Lung (tissue), 12 donors: ENCODE measurements around the gene ATP6V0B. TPM values are rescaled to one million over a fixed set of nuclear protein-coding genes. Genes with fewer than 3 reads are reported as not detected.

ENCODE experiments used
- ATAC-seq: fragments of 200-7000 bp; cut with Tn5 transposase; one replicate; pipeline ENCODE4 v1.9.1; 2020; ENCODE audit warnings: moderate number of reproducible peaks; ENCODE audit not compliant: insufficient read depth, low FRiP score
- DNase-seq, 3 donors: peaks; one replicate each; pipeline ENCODE4 v3.0.0-alpha.2; 2013 to 2017
- H3K27ac ChIP-seq, 2 donors: one replicate each; pipeline ENCODE4 v1.5.1; 2013; ENCODE audit warnings: mild to moderate bottlenecking in 2 of 2, moderate library complexity in 2 of 2, control low read depth in 1 of 2, inconsistent platforms in 1 of 2, low read depth in 1 of 2, low read length in 1 of 2
- H3K27me3 ChIP-seq, 3 donors: one replicate each; pipeline ENCODE4 v1.5.1; 2013; ENCODE audit warnings: low read length in 2 of 3; ENCODE audit not compliant: control insufficient read depth in 3 of 3, insufficient read depth in 3 of 3
- H3K36me3 ChIP-seq, 4 donors: one replicate each; pipeline ENCODE4 v1.5.1; 2013; ENCODE audit warnings: low read length in 4 of 4, mild to moderate bottlenecking in 1 of 4, moderate library complexity in 1 of 4; ENCODE audit not compliant: control insufficient read depth in 4 of 4, insufficient read depth in 4 of 4
- H3K4me1 ChIP-seq, 5 donors: one replicate each; pipeline ENCODE4 v1.5.1; 2013; ENCODE audit warnings: low read length in 5 of 5, mild to moderate bottlenecking in 2 of 5, moderate library complexity in 1 of 5; ENCODE audit not compliant: control insufficient read depth in 5 of 5, insufficient read depth in 5 of 5
- H3K4me3 ChIP-seq: one replicate; pipeline ENCODE4 v1.5.1; 2013; ENCODE audit warnings: mild to moderate bottlenecking, control low read depth, moderate library complexity
- H3K9ac ChIP-seq, 2 donors: one replicate each; pipeline ENCODE4 v1.5.1; 2013; ENCODE audit warnings: low read length in 2 of 2, control low read depth in 1 of 2; ENCODE audit not compliant: insufficient read depth in 1 of 2
- H3K9me3 ChIP-seq, 4 donors: one replicate each; pipeline ENCODE4 v1.5.1; 2013; ENCODE audit warnings: low read length in 3 of 4, mild to moderate bottlenecking in 1 of 4, moderate library complexity in 1 of 4; ENCODE audit not compliant: control insufficient read depth in 4 of 4, insufficient read depth in 3 of 4
- WGBS, 2 donors: extraction: QIAGEN DNeasy Blood & Tissue Kit; methylation state at CpG; one replicate each; pipeline ENCODE4 v1.1.7; 2013; 5-methylcytosine and 5-hydroxymethylcytosine counted together
- polyA plus RNA-seq, 2 donors: library from polyadenylated mRNA; stranded (reverse); fragments of 200-250 nt; gene quantifications; one replicate each; pipeline ENCODE4 v1.2.1, GENCODE V29; 2013
- total RNA-seq, 2 donors: library from RNA; depleted of rRNA in 1 of 2; stranded (reverse); fragments of >200 nt in 1 of 2; gene quantifications; one replicate each; pipeline ENCODE4 v1.2.1, GENCODE V29; 2014 to 2021
- TF ChIP-seq, protein P1 (sequence below): IDR thresholded peaks from 2 replicates; pipeline ENCODE4 v1.5.1; 2012; ENCODE audit warnings: mild to moderate bottlenecking; ENCODE audit errors: control extremely low read depth, extremely low read depth
- donor health status: control.
- donor health status: control.
- donor health status: Bipolar disorder and iron deficiency.
- donor health status: healthy.
- donor health status: DM: yes; HTN: yes; CAD: no.

Gene ATP6V0B
- total and polyA plus RNA-seq, 4 donors = 71.2 to 484 (median 283) TPM

DNA sequence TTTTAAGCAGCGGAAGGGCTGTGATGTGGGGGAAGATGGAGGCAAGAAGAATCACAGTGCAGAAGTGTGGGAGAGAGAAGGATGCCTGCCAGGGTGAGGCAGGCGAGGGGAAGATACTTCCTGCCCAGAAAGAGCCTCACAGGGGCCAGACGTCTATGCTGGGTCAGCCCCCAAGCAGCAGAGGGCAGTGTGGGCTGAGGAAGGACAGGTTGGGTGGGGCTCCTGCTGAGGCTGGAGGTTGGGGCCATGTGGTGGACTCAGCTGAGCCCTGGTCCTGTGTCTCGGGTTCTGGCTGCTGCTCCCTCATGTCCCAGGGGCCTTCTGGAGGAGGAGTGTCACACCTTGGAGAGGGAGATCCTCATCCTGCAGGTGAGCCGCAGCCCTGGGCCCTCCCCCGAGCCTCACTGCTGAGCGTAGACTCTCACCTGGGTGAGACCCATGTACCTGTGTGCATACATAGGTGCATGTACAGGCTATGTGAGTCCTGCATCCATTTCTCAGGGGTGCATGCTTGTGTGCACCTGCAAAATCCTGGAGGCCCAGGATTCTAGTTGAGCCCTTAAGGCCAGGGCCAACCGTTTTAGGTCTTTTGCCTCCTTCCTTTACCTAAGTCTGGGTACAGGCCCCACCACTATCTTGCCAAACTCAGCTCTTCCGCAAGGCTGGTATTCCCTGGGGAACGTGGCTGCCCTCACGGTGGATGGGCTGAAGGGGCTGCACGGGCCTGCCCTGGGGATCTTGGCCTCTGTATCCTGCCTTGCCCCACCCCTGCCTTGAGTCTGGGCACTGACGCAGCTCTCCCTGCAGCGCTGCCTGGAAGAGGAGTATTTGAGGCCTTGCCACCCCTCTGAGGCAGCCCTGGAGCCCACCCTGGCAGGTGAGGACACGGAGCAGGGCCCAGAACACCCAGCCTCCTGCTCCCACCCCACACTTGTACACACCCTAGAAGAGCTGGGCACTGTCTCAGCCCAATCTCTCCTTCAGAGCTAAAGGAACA lies 20.3 kb downstream of the ATP6V0B start:
- H3K9ac ChIP-seq = no peak overlapping the region
- H3K36me3 ChIP-seq = peaks cover 0 to 10% (median 3%) of the 10 kb centered on the region in 4 donors
- H3K27me3 ChIP-seq = no peaks in the 10 kb centered on the region
- no peaks in the 10 kb centered on the region for H3K9me3 ChIP-seq
- ATAC-seq (no peak), DNase-seq (no peak)
- no peak overlapping the region for H3K27ac ChIP-seq
- 82 to 84% methylated on average over 14 to 15 of the region's 15 CpGs for WGBS, 2 donors
- H3K4me3 ChIP-seq = no peak overlapping the region
- TF ChIP-seq, protein P1, sequence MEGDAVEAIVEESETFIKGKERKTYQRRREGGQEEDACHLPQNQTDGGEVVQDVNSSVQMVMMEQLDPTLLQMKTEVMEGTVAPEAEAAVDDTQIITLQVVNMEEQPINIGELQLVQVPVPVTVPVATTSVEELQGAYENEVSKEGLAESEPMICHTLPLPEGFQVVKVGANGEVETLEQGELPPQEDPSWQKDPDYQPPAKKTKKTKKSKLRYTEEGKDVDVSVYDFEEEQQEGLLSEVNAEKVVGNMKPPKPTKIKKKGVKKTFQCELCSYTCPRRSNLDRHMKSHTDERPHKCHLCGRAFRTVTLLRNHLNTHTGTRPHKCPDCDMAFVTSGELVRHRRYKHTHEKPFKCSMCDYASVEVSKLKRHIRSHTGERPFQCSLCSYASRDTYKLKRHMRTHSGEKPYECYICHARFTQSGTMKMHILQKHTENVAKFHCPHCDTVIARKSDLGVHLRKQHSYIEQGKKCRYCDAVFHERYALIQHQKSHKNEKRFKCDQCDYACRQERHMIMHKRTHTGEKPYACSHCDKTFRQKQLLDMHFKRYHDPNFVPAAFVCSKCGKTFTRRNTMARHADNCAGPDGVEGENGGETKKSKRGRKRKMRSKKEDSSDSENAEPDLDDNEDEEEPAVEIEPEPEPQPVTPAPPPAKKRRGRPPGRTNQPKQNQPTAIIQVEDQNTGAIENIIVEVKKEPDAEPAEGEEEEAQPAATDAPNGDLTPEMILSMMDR = no peak
- H3K4me1 ChIP-seq = peaks cover 0 to 16% (median 12%) of the 10 kb centered on the region in 5 donors

DNA sequence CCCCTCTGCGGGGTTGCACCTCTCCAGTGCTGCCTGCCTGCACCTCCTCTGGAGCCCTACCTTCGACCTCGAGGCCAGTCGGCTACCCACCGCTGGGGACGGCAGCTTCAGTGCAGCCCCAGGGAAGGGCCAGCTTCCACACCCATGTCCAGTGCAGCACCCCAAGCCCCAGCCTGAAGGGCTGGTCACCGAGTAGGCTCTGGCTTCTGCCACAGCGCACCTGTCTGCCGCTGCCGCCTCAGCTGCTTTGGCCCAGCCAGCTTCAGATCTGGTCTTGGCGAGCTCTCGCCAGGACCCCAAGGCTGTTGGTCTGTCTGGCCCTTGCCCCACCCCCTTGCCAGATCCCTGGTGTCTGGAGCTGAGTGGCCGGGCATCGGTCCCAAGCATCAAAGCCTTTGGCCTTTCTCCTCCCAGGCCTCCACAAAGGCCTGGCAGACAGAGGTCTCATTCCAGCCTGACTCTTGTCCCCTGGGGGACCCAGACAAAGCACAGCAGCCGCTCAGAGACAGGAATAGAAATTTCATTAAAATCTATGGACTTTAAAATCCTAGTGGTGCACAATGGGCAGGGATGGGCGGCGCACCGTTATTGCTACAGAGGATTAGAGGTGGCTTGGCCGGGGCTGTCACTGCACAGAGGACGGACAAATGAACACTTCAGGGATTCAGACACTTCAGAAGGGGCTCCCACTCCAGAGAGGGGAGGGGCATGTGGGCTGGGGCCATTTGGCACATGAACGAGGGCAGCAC lies 21.4 kb downstream of the ATP6V0B start:
- H3K27ac ChIP-seq = no peak overlapping the region
- WGBS, 2 donors = 89 to 92% methylated on average over 21 of the region's 21 CpGs
- TF ChIP-seq, protein P1 = no peak
- no peak overlapping the region for H3K4me3 ChIP-seq
- ATAC-seq (no peak), DNase-seq (no peak)
- H3K4me1 ChIP-seq = peaks cover 0 to 12% (median 6%) of the 10 kb centered on the region in 5 donors
- no peaks in the 10 kb centered on the region for H3K27me3 ChIP-seq
- peaks cover 0 to 10% (median 3%) of the 10 kb centered on the region in 4 donors for H3K36me3 ChIP-seq
- H3K9me3 ChIP-seq = no peaks in the 10 kb centered on the region
- no peak overlapping the region for H3K9ac ChIP-seq

DNA sequence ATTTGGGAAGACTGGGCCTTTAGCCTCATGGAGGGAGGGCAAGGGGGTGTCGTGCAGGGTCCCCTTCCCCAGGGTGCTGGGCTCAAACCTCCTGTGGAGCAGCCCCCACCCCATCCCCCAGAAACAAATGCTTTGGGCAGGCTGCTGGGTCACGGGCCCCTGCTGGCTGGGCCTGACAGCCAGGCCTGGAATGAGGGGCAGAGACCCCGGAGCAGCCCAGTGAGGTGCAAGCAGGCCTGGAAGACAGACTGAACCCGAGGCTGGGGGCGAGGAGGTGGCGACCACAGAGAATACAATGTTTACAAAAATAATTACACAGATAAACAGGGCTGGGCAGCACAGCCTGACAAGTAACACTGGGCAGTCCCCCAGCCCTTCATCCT lies 22.0 kb downstream of the ATP6V0B start:
- no peak for DNase-seq
- ATAC-seq = no peak
- no peaks in the 10 kb centered on the region for H3K27me3 ChIP-seq
- 81 to 88% methylated on average over 6 of the region's 6 CpGs for WGBS, 2 donors
- TF ChIP-seq, protein P1 = no peak
- no peak overlapping the region for H3K4me3 ChIP-seq
- no peak overlapping the region for H3K9ac ChIP-seq
- H3K27ac ChIP-seq = no peak overlapping the region
- H3K4me1 ChIP-seq = peaks cover 0 to 12% (median 6%) of the 10 kb centered on the region in 5 donors
- no peaks in the 10 kb centered on the region for H3K9me3 ChIP-seq
- H3K36me3 ChIP-seq = peaks cover 0 to 10% (median 3%) of the 10 kb centered on the region in 4 donors
